ENCODE results near the gene DDX23. TPM values are rescaled to one million over a fixed set of nuclear protein-coding genes. Genes with fewer than 3 reads are reported as not detected.
"Not testable (repeated sequence)": the region's sequence is repeated elsewhere in the genome, so short reads cannot be mapped to it uniquely, and the experiment has no call there.

The DDX23 gene
- total and polyA plus RNA-seq, 8 donors: 25.9 to 55.6 (median 33.3) TPM

GRCh38 chr12:48882315-48882687, 30.3 kb upstream of the DDX23 start:
- Histone ChIP-seq H3K4me3 (no peak overlapping the region), H3K36me3 (no peaks in the 10 kb centered on the region), H3K9me3 (no peaks in the 10 kb centered on the region), H3K4me1 (peaks cover 0 to 14% (median 7%) of the 10 kb centered on the region in 3 donors), H3K27me3 (no peaks in the 10 kb centered on the region), H3K27ac (peak overlapping the region in 2 of 4 donors; percentile 41 to 42)
- FAIRE-seq: no peak
- TF ChIP-seq CTCF (IDR thresholded peaks at IDR 0.05): no peak
- WGBS, 2 donors: 41 to 50% methylated on average over 10 of the region's 10 CpGs
- DNase-seq: peak in 1 of 6 donors; percentile 26
- intact Hi-C loops (cut with DNase I): no loop called here
- ATAC-seq: peak in 2 of 4 donors; percentile 31 to 51

- H3K4me1 ChIP-seq: peaks cover 0 to 14% (median 7%) of the 10 kb centered on the region in 3 donors
- peak overlapping the region in 2 of 4 donors; percentile 41 to 42 for H3K27ac ChIP-seq
- intact Hi-C loops (cut with DNase I): no loop called here
- TF ChIP-seq CTCF (IDR thresholded peaks at IDR 0.05): no peak
- 56 to 65% methylated on average over 9 of the region's 9 CpGs for WGBS, 2 donors
- no peak overlapping the region for H3K4me3 ChIP-seq
- H3K27me3 ChIP-seq: no peaks in the 10 kb centered on the region
- H3K9me3 ChIP-seq: no peaks in the 10 kb centered on the region
- no peak for FAIRE-seq
- DNase-seq: no peak
- no peaks in the 10 kb centered on the region for H3K36me3 ChIP-seq
- ATAC-seq: no peak
These were observed 29.8 kb upstream of the DDX23 start for GRCh38 chr12:48881686-48882314.

- DNase-seq: no peak
- H3K27ac ChIP-seq: no peak overlapping the region
- H3K4me3 ChIP-seq: no peak overlapping the region
- H3K36me3 ChIP-seq: no peaks in the 10 kb centered on the region
- H3K27me3 ChIP-seq: no peaks in the 10 kb centered on the region
- no peak for FAIRE-seq
- ATAC-seq: no peak
- no peaks in the 10 kb centered on the region for H3K9me3 ChIP-seq
- intact Hi-C loops (cut with DNase I): no loop called here
- TF ChIP-seq CTCF (IDR thresholded peaks at IDR 0.05): no peak
- WGBS, 2 donors: 74 to 80% methylated on average over 9 of the region's 9 CpGs
- H3K4me1 ChIP-seq: peaks cover 0 to 14% (median 7%) of the 10 kb centered on the region in 3 donors
These were observed 28.7 kb upstream of the DDX23 start for GRCh38 chr12:48880647-48881046.

- H3K36me3 ChIP-seq: no peaks in the 10 kb centered on the region
- H3K4me3 ChIP-seq: no peak overlapping the region
- intact Hi-C loops (cut with DNase I): no loop called here
- TF ChIP-seq CTCF (IDR thresholded peaks at IDR 0.05): no peak
- ATAC-seq (no peak), FAIRE-seq (no peak), DNase-seq (no peak)
- H3K4me1 ChIP-seq: peaks cover 0 to 9% (median 4%) of the 10 kb centered on the region in 3 donors
- no peaks in the 10 kb centered on the region for H3K27me3 ChIP-seq
- H3K9me3 ChIP-seq: no peaks in the 10 kb centered on the region
- 85 to 89% methylated on average over 2 of the region's 2 CpGs for WGBS, 2 donors
- no peak overlapping the region for H3K27ac ChIP-seq
These were observed 26.6 kb upstream of the DDX23 start for GRCh38 chr12:48878548-48878947.

GRCh38 chr12:48875944-48876515, 24.1 kb upstream of the DDX23 start:
- Histone ChIP-seq H3K9me3 (no peaks in the 10 kb centered on the region), H3K4me1 (no peaks in the 10 kb centered on the region), H3K27me3 (no peaks in the 10 kb centered on the region), H3K36me3 (no peaks in the 10 kb centered on the region), H3K4me3 (no peak overlapping the region), H3K27ac (no peak overlapping the region)
- FAIRE-seq: no peak
- TF ChIP-seq CTCF (IDR thresholded peaks at IDR 0.05): no peak
- ATAC-seq: no peak
- no peak for DNase-seq
- WGBS, 2 donors: 64 to 86% methylated on average over 4 of the region's 4 CpGs
- intact Hi-C loops (cut with DNase I): no loop called here

GRCh38 chr12:48873534-48873933, 21.6 kb upstream of the DDX23 start:
- intact Hi-C loops (cut with DNase I); H3K9me3 ChIP-seq; DNase-seq; H3K27ac ChIP-seq; H3K4me1 ChIP-seq; H3K27me3 ChIP-seq; H3K4me3 ChIP-seq; FAIRE-seq; H3K36me3 ChIP-seq; ATAC-seq: not testable (repeated sequence)
- 77 to 80% methylated on average over 8 of the region's 8 CpGs for WGBS, 2 donors

Measured in pancreas (tissue), 10 donors.